Panc1 (cell line): ENCODE measurements around the gene C2CD3. TPM values are rescaled to one million over a fixed set of nuclear protein-coding genes. Genes with fewer than 3 reads are reported as not detected.

Experiments
- ATAC-seq: fragments of 200-7000 bp; cut with Tn5 transposase; 2 replicates; pipeline ENCODE4 v1.9.1; 2020; ENCODE audit warnings: mild to moderate bottlenecking, moderate library complexity
- BruUV-seq: library from RNA; stranded (reverse); fragments of 400-500 nt; replicated peaks from 2 replicates; lab custom pipeline; 2021; lab: Mats Ljungman, UMichigan
- CTCF ChIA-PET: fragments of 300-600 bp; sonication (Branson Sonifier 250); formaldehyde crosslinking; loops from one replicate; lab custom pipeline; 2022; ENCODE audit warnings: antibody characterized with exemption; lab: Charles Lee
- POLR2A ChIA-PET: fragments of 300-600 bp; sonication (Branson Sonifier 250); formaldehyde crosslinking; loops from one replicate; lab custom pipeline; 2022; ENCODE audit warnings: antibody characterized with exemption; lab: Charles Lee
- DNase-seq: peaks from one replicate; pipeline ENCODE4 v3.0.0-alpha.2; 2010; ENCODE audit warnings: low read depth, low spot score
- H3K27ac ChIP-seq: 2 replicates; pipeline ENCODE4 v1.5.1; 2011; ENCODE audit warnings: mild to moderate bottlenecking, low read length, inconsistent platforms
- H3K27me3 ChIP-seq: fragments of 200-500 bp; sonication (Bioruptor generic); 2 replicates; pipeline ENCODE4 v1.6.0; 2014; ENCODE audit warnings: low read length, inconsistent platforms; ENCODE audit not compliant: control insufficient read depth, insufficient read depth
- H3K36me3 ChIP-seq: fragments of 200-500 bp; sonication (Bioruptor generic); 2 replicates; pipeline ENCODE4 v1.5.1; 2014; ENCODE audit warnings: inconsistent platforms, mild to moderate bottlenecking, low read length, moderate library complexity; ENCODE audit not compliant: control insufficient read depth, insufficient read depth
- H3K4me1 ChIP-seq: 2 replicates; pipeline ENCODE4 v1.5.1; 2011; ENCODE audit warnings: inconsistent platforms, mild to moderate bottlenecking, low read length, moderate library complexity; ENCODE audit not compliant: control insufficient read depth, insufficient read depth
- H3K4me3 ChIP-seq, 2 experiments: 2 replicates each; pipeline ENCODE4 v1.5.1; 2011 to 2012; ENCODE audit warnings: low read depth in 2 of 2, low read length in 2 of 2, mild to moderate bottlenecking in 2 of 2, inconsistent platforms in 1 of 2, moderate library complexity in 1 of 2
- H3K9me3 ChIP-seq: fragments of 200-500 bp; sonication (Bioruptor generic); 2 replicates; pipeline ENCODE4 v1.5.1; 2014; ENCODE audit warnings: low read depth, mild to moderate bottlenecking, inconsistent platforms, low read length, moderate library complexity; ENCODE audit not compliant: control insufficient read depth, insufficient read depth
- CTCF ChIP-seq: fragments of 450-650 bp; IDR thresholded peaks from 2 replicates; pipeline ENCODE4 v1.5.1; 2017; ENCODE audit warnings: mild to moderate bottlenecking
- POLR2AphosphoS5 ChIP-seq: IDR thresholded peaks from 2 replicates; pipeline ENCODE4 v1.6.1; 2012; ENCODE audit warnings: mild to moderate bottlenecking, low read depth, low read length, moderate library complexity
- REST ChIP-seq, 2 experiments: IDR thresholded peaks; 2 replicates each; pipeline ENCODE4 v1.6.1; 2011 to 2012; ENCODE audit warnings: low read depth in 2 of 2, control low read depth in 1 of 2, low read length in 1 of 2, mild to moderate bottlenecking in 1 of 2, moderate library complexity in 1 of 2; ENCODE audit not compliant: insufficient read depth in 1 of 2
- SIN3A ChIP-seq: IDR thresholded peaks from 2 replicates; pipeline ENCODE4 v1.6.1; 2012; ENCODE audit warnings: low read depth, mild to moderate bottlenecking, low read length, moderate library complexity, borderline replicate concordance; ENCODE audit not compliant: insufficient read depth
- TCF7L2 ChIP-seq: IDR thresholded peaks from 2 replicates; pipeline ENCODE4 v1.6.1; 2011; ENCODE audit warnings: mild to moderate bottlenecking, low read depth, low read length, inconsistent platforms
- in situ Hi-C: cut with HindIII; loops from 2 replicates; pipeline ENCODE4 v1.10.0; 2016; ENCODE audit warnings: low sequenced_read_pairs, low pct_unique_long_range_greater_than_20kb
- intact Hi-C: fragments of 100-400 bp; cut with micrococcal nuclease; formaldehyde crosslinking; loops from one replicate; pipeline ENCODE4 v1.10.0; 2022; ENCODE audit not compliant: unreplicated experiment
- total RNA-seq: library from RNA; stranded (reverse); gene quantifications from one replicate; pipeline ENCODE4 v1.2.1, GENCODE V29; 2021; ENCODE audit not compliant: unreplicated experiment

The C2CD3 gene
- total RNA-seq, 1 experiment from 2014 or later, result 51.8 TPM

GRCh38 chr11:74021998-74022397, 148.8 kb downstream of the C2CD3 start:
- Histone ChIP-seq H3K27me3 (no peaks in the 10 kb centered on the region), H3K4me1 (no peaks in the 10 kb centered on the region), H3K4me3 (no peak overlapping the region), H3K9me3 (no peaks in the 10 kb centered on the region), H3K36me3 (no peaks in the 10 kb centered on the region), H3K27ac (no peak overlapping the region)
- no TSS peak for BruUV-seq
- no peak for TF ChIP-seq TCF7L2
- no peak for TF ChIP-seq CTCF
- TF ChIP-seq REST (IDR thresholded peaks at IDR 0.05; ENCODE audit: insufficient read depth in 1 of 2, low read depth in 2 of 2, low read length in 1 of 2), result no peak
- no peak for TF ChIP-seq POLR2AphosphoS5
- no peak for TF ChIP-seq SIN3A
- CTCF ChIA-PET, result no interaction called here
- POLR2A ChIA-PET, result no interaction called here
- ATAC-seq (no peak), DNase-seq (no peak)
- in situ Hi-C loops, result no loop called here
- intact Hi-C loops, result no loop called here

- H3K36me3 ChIP-seq, result no peaks in the 10 kb centered on the region
- intact Hi-C loops, result no loop called here
- no peak overlapping the region for H3K4me3 ChIP-seq
- no TSS peak for BruUV-seq
- no peaks in the 10 kb centered on the region for H3K27me3 ChIP-seq
- CTCF ChIA-PET, result no interaction called here
- DNase-seq, result no peak
- POLR2A ChIA-PET, result interaction anchor here (0.6 kb wide), 1 partner anchor 56 kb away, joined by 4 read pairs; no protein-coding TSS in a partner anchor
- no peak for ATAC-seq
- in situ Hi-C loops, result no loop called here
- no peaks in the 10 kb centered on the region for H3K4me1 ChIP-seq
- H3K9me3 ChIP-seq, result no peaks in the 10 kb centered on the region
- no peak overlapping the region for H3K27ac ChIP-seq
- TF ChIP-seq CTCF (no peak), TCF7L2 (no peak), REST (IDR thresholded peaks at IDR 0.05; ENCODE audit: insufficient read depth in 1 of 2, low read depth in 2 of 2, low read length in 1 of 2) (no peak), SIN3A (no peak), POLR2AphosphoS5 (no peak)
These were observed 150.3 kb downstream of the C2CD3 start for GRCh38 chr11:74020539-74020938.
